ENCODE results near the gene ZNF749.
"Not testable (repeated sequence)": the region's sequence is repeated elsewhere in the genome, so short reads cannot be mapped to it uniquely, and the experiment has no call there.

Gene ZNF749

DNA sequence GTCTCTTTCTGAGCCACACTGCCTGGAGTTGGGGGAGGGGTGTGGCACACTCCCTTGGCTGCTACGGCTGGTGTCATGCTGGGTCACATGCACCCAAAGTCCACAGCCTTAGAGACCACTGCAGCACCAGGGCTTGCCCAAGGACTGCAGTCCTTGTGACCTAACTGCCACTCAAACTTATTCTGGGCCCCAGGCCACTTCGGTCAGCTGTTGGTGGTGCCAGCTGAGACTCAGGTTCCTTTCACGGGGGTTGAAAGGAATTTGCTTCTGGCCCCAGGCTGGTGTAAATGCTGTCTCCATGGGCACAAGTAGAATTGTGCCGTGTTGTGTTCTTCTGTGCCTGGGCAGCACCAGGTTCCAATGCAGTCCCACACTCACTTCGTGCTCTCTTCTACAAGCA is 31.4 kb downstream of the ZNF749 start:
- no peak for FAIRE-seq

DNA sequence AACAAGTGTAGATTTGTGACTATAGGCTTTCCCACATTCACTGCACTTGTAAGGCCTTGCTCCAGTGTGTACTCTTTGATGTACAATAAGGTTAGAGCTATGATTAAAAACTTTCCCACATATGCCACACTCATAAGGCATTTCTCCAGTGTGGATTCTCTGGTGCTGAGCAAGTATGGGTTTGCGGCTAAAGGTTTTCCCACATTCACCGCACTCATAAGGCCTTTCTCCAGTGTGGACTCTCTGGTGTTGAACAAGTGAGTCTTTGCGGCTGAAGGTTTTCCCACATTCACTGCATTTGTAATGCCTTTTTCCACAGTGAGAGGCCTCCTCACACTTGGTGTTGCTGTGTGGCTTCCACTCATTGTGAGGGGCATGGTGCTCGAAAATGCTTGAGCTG is 38.5 kb downstream of the ZNF749 start:
- FAIRE-seq = no peak

DNA sequence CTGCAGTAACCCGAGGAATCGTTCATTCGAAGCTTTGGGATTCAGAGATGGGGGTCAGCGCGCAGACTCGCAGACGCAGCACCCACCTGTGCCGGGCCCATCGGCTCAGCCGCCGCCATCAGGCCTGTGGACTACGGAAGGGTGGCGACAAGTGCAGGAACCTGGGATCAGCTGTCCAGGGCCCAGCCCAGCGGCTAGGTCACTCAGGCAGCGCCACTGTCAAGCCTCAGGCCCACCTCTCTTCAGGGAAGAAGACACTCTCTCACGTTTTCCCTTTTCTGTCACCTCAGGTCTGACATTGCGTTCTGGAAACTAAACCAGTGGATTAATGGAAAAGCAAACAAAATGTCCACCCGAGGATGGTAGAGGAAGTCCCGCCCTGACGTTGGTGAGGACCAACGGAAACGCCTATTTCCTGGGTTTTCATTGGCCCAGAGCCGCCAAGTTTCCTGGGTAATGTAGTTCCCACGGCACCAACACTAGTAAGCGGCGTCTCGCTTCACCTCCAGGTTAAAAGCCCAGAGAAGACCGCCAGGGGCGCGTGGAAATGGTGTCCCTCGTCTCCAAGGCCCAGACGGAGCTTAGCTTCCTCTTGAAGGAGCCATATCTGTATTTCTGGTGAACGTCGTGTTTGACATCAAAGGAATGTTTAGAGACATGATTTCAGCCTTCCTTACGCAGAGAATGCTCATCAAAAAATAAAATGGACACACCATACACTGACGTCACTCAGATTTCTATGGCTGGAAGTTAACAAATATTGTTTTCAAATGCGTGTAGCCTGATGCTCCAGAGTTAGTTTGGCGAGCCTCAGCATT is 42.3 kb downstream of the ZNF749 start, which contains the start of gene ZNF772:
Gene ZNF772 (minus strand): TSS at position 376 of the 818 bp plus-strand sequence. CDS start 257 bp downstream, at position 119.
- peak; percentile 98 for FAIRE-seq

DNA sequence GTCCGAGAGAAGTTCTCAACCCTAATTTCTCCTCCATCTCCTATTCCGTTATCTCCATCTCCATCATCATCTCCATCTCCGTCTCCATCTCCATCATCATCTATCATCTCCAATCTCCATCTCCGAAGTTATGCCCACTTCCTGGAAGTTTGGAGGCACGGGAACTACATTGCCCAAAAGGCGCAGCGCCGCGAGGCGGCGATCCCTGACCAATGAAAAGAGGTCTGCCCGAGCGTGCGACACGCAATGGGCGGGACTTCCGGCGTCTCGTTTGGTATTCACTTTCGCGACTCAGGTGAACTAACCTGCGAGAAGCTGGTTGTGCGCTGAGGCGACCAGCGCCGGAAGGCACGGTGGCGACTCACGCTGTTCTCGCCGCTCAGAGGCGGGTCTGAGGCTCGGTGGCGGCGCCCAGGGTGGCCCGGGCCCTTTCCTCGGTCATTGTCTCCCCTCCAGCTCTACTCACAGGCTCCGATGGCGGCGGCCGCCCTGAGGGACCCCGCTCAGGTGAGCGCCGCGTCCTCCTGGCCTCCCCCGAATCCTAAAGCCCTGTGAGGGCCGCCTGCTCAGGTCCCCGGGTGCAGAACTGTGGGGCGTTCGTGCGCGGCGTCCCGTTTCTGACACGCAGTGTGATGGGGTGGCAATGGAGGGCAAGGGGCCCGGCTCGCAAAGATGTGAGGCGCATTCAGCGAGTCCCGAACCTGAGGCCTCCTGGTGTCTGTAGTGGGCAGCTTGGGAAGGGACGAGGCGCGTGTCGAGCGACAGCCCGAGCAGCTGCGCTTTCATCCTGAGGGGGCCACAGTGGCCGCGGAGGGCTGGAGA is 52.6 kb downstream of the ZNF749 start, which contains the start of gene ZNF419:
Gene ZNF419 (plus strand): TSS at position 274 of the 822 bp plus-strand sequence. CDS start 201 bp downstream, at position 475.
- FAIRE-seq = peak; percentile 70

DNA sequence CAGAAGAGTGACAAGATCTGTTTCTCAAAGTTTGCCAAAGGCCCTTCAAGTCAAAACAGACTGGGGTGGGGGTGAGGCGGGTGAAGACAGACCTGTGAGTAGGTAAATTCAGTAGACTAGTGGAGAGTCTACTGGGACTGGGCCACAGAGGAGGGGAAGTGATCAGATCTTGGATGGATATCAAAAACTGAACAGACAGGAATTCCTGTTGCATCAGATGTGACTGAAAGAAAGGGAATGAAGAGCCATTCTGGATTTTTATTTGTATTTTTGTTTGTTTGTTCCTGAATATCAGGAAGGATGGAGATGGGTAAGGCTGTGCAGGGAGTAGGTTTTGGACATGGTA is 53.1 kb downstream of the ZNF749 start:
- not testable (repeated sequence) for FAIRE-seq

Data from islet of Langerhans (tissue), 1 donor.